ENCODE measurements around the gene SCT. TPM values are rescaled to one million over a fixed set of nuclear protein-coding genes. Genes with fewer than 3 reads are reported as not detected.

Gene SCT
- total and polyA plus RNA-seq, 2 donors from 2014 or later = not detected

DNA sequence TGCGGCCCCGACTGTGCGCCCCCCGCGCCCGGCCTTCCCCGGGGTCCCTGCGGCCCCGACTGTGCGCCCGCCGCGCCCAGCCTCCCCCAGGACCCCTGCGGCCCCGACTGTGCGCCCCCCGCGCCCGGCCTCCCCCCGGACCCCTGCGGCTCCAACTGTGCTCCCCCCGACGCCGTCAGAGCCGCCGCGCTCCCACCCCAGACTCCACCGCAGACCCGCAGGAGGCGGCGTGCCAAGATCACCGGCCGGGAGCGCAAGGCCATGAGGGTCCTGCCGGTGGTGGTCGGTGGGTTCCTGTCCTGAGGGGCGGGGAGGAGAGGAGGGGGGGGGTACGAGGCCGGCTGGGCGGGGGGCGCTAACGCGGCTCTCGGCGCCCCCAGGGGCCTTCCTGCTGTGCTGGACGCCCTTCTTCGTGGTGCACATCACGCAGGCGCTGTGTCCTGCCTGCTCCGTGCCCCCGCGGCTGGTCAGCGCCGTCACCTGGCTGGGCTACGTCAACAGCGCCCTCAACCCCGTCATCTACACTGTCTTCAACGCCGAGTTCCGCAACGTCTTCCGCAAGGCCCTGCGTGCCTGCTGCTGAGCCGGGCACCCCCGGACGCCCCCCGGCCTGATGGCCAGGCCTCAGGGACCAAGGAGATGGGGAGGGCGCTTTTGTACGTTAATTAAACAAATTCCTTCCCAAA lies 13.2 kb upstream of the SCT start:
- DNase-seq (peak in 2 of 5 donors; percentile 44 to 66), FAIRE-seq (no peak)
- H3K9me3 ChIP-seq (ENCODE audit: control insufficient read depth in 2 of 3, insufficient read depth in 1 of 3, low read length in 3 of 3) = no peaks in the 10 kb centered on the region

DNA sequence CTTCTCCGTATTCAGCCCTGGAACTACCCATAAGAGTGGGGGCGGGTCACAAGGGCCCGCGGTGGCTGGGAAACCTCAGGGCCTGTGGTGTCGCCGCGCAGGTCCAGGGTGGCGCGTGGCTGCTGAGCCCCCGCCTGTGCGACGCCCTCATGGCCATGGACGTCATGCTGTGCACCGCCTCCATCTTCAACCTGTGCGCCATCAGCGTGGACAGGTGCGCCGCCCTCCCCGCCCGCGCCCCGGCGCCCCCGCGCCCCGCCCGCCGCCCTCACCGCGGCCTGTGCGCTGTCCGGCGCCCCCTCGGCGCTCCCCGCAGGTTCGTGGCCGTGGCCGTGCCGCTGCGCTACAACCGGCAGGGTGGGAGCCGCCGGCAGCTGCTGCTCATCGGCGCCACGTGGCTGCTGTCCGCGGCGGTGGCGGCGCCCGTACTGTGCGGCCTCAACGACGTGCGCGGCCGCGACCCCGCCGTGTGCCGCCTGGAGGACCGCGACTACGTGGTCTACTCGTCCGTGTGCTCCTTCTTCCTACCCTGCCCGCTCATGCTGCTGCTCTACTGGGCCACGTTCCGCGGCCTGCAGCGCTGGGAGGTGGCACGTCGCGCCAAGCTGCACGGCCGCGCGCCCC lies 12.5 kb upstream of the SCT start:
- no peak overlapping the region for H3K9ac ChIP-seq (ENCODE audit: low read length in 3 of 3)
- peaks cover 13% of the 10 kb centered on the region for H3K27me3 ChIP-seq (ENCODE audit: control insufficient read depth, insufficient read depth, low read length)
- no peak overlapping the region for H3K27ac ChIP-seq (ENCODE audit: low read depth in 2 of 2, low read length in 2 of 2)
- DNase-seq (peak in 3 of 5 donors; percentile 39 to 72 (median 53)), FAIRE-seq (no peak)
- H3K36me3 ChIP-seq (ENCODE audit: control insufficient read depth in 2 of 3, insufficient read depth in 3 of 3, low read length in 3 of 3) = peaks cover 0 to 8% (median 0%) of the 10 kb centered on the region in 3 donors
- intact Hi-C loops (cut with DNase I) = no loop called here
- H3K9me3 ChIP-seq (ENCODE audit: control insufficient read depth in 2 of 3, insufficient read depth in 1 of 3, low read length in 3 of 3) = no peaks in the 10 kb centered on the region
- TF ChIP-seq, protein P1, sequence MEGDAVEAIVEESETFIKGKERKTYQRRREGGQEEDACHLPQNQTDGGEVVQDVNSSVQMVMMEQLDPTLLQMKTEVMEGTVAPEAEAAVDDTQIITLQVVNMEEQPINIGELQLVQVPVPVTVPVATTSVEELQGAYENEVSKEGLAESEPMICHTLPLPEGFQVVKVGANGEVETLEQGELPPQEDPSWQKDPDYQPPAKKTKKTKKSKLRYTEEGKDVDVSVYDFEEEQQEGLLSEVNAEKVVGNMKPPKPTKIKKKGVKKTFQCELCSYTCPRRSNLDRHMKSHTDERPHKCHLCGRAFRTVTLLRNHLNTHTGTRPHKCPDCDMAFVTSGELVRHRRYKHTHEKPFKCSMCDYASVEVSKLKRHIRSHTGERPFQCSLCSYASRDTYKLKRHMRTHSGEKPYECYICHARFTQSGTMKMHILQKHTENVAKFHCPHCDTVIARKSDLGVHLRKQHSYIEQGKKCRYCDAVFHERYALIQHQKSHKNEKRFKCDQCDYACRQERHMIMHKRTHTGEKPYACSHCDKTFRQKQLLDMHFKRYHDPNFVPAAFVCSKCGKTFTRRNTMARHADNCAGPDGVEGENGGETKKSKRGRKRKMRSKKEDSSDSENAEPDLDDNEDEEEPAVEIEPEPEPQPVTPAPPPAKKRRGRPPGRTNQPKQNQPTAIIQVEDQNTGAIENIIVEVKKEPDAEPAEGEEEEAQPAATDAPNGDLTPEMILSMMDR (IDR thresholded peaks at IDR 0.05; ENCODE audit: borderline replicate concordance, extremely low read depth, insufficient read depth) = no peak
- H3K4me1 ChIP-seq (ENCODE audit: control insufficient read depth in 2 of 3, insufficient read depth in 2 of 3, low read depth in 1 of 3, low read length in 3 of 3) = peaks cover 0 to 6% (median 0%) of the 10 kb centered on the region in 3 donors
- no peak overlapping the region for H3K4me3 ChIP-seq (ENCODE audit: low read length in 3 of 3)

More for the DNA sequence above, 13.2 kb upstream of the SCT start:
- peaks cover 13% of the 10 kb centered on the region for H3K27me3 ChIP-seq (ENCODE audit: control insufficient read depth, insufficient read depth, low read length)
- peaks cover 0 to 8% (median 0%) of the 10 kb centered on the region in 3 donors for H3K36me3 ChIP-seq (ENCODE audit: control insufficient read depth in 2 of 3, insufficient read depth in 3 of 3, low read length in 3 of 3)
- H3K4me1 ChIP-seq (ENCODE audit: control insufficient read depth in 2 of 3, insufficient read depth in 2 of 3, low read depth in 1 of 3, low read length in 3 of 3) = peaks cover 0 to 6% (median 0%) of the 10 kb centered on the region in 3 donors
- TF ChIP-seq, protein P1 (IDR thresholded peaks at IDR 0.05; ENCODE audit: borderline replicate concordance, extremely low read depth, insufficient read depth) = no peak
- H3K4me3 ChIP-seq (ENCODE audit: low read length in 3 of 3) = no peak overlapping the region
- no peak overlapping the region for H3K9ac ChIP-seq (ENCODE audit: low read length in 3 of 3)
- no peak overlapping the region for H3K27ac ChIP-seq (ENCODE audit: low read depth in 2 of 2, low read length in 2 of 2)
- intact Hi-C loops (cut with DNase I) = no loop called here

DNA sequence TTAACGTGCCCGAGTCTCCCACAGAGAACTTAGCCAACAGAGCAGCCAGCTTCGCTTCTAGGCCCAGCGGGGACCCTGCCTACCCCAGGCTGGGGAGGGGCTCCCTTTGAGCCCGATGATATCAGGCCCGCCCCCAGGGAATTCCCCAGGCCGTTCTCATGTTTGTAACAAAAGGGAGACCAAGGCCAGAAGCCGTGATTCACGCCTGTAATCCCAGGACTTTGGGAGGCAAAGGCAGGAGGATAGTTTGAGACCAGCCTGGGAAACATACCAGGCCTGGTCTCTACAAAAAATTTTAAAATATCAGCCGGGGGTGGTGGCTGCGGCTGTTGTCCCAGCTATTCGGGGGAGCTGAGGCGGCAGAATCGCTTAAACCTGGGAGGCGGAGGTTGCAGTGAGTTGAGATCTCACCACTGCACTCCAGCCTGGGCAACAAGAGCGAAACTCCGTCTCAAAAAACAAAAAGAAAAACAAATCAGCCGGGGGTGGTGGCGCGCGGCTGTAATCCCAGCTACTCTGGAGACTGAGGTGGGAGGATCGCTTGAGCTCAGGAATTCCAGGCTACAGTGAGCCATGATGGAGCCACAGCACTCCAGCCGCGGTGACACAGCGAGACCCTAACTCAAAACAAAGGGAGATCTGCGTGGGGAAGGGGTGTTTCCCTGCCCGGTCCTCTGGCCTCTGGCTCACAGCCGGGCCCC lies 11.8 kb upstream of the SCT start:
- FAIRE-seq (no peak), DNase-seq (peak in 4 of 5 donors; percentile 74 to 85 (median 80))
- no peaks in the 10 kb centered on the region for H3K9me3 ChIP-seq (ENCODE audit: control insufficient read depth in 2 of 3, insufficient read depth in 1 of 3, low read length in 3 of 3)
- H3K4me3 ChIP-seq (ENCODE audit: low read length in 3 of 3) = no peak overlapping the region
- TF ChIP-seq, protein P1 (IDR thresholded peaks at IDR 0.05; ENCODE audit: borderline replicate concordance, extremely low read depth, insufficient read depth) = no peak
- no peak overlapping the region for H3K27ac ChIP-seq (ENCODE audit: low read depth in 2 of 2, low read length in 2 of 2)
- H3K27me3 ChIP-seq (ENCODE audit: control insufficient read depth, insufficient read depth, low read length) = peaks cover 13% of the 10 kb centered on the region
- no peak overlapping the region for H3K9ac ChIP-seq (ENCODE audit: low read length in 3 of 3)
- intact Hi-C loops (cut with DNase I) = no loop called here
- H3K36me3 ChIP-seq (ENCODE audit: control insufficient read depth in 2 of 3, insufficient read depth in 3 of 3, low read length in 3 of 3) = peaks cover 0 to 2% (median 0%) of the 10 kb centered on the region in 3 donors
- H3K4me1 ChIP-seq (ENCODE audit: control insufficient read depth in 2 of 3, insufficient read depth in 2 of 3, low read depth in 1 of 3, low read length in 3 of 3) = peaks cover 0 to 6% (median 0%) of the 10 kb centered on the region in 3 donors

Data from kidney (tissue), 14 donors.